Osteocyte (in vitro differentiated cells): ENCODE data around the gene MLH3. TPM values are rescaled to one million over a fixed set of nuclear protein-coding genes. Genes with fewer than 3 reads are reported as not detected.

Experiments used
- DNase-seq: peaks from one replicate; pipeline ENCODE4 v3.0.0; 2021; ENCODE audit warnings: mixed read lengths; ENCODE audit not compliant: unreplicated experiment; ENCODE audit errors: extremely low spot score
- H3K27ac Mint-ChIP-seq: one replicate; pipeline ENCODE4 v1.8.0; 2021; ENCODE audit warnings: mild to moderate bottlenecking, mixed read lengths; ENCODE audit not compliant: unreplicated experiment
- H3K27me3 Mint-ChIP-seq: one replicate; pipeline ENCODE4 v1.8.0; 2021; ENCODE audit warnings: mixed read lengths; ENCODE audit not compliant: unreplicated experiment
- H3K36me3 Mint-ChIP-seq: one replicate; pipeline ENCODE4 v1.8.0; 2021; ENCODE audit warnings: mixed read lengths; ENCODE audit not compliant: unreplicated experiment
- H3K4me1 Mint-ChIP-seq: one replicate; pipeline ENCODE4 v1.8.0; 2021; ENCODE audit warnings: mixed read lengths; ENCODE audit not compliant: unreplicated experiment
- H3K4me3 Mint-ChIP-seq: one replicate; pipeline ENCODE4 v1.8.0; 2021; ENCODE audit warnings: mild to moderate bottlenecking, moderate library complexity, mixed read lengths; ENCODE audit not compliant: unreplicated experiment
- H3K9me3 Mint-ChIP-seq: one replicate; pipeline ENCODE4 v1.8.0; 2021; ENCODE audit warnings: mixed read lengths; ENCODE audit not compliant: unreplicated experiment
- CTCF ChIP-seq: fragments of 200-600 bp; sonication (generic); IDR thresholded peaks from 2 replicates; pipeline ENCODE4 v1.5.0; 2021; ENCODE audit warnings: antibody characterized with exemption, mild to moderate bottlenecking, moderate library complexity
- total RNA-seq: library from RNA; stranded (reverse); gene quantifications from 2 replicates; pipeline ENCODE4 v1.2.1, GENCODE V29; 2021

Gene MLH3
- total RNA-seq, 1 donor from 2014 or later: 21.8 TPM

DNA sequence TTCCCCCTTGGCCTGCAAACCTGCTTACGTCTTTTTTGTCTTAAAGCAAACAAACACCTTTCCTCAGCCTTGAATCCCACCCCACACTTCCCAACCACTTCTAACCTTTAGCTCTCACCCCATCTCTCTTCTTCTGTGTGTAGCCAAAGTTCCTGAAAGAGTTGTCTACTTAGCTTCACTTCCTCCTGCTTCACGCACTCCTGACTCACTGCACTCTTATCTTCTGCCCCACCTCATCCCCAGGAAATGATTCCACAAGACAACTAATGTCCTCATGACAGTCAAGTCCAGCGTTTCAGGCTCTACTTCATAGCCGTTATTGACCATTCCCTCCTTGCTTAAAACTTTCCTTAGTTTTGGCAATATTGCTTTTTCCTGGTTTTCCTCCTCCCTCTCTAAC, 26.2 kb downstream of the MLH3 start:
- no peak overlapping the region for H3K4me3 Mint-ChIP-seq
- H3K27me3 Mint-ChIP-seq: no peaks in the 10 kb centered on the region
- H3K27ac Mint-ChIP-seq: no peak overlapping the region
- no peaks in the 10 kb centered on the region for H3K4me1 Mint-ChIP-seq
- no peak for TF ChIP-seq CTCF
- peaks cover 34% of the 10 kb centered on the region for H3K36me3 Mint-ChIP-seq
- DNase-seq: no peak
- H3K9me3 Mint-ChIP-seq: no peaks in the 10 kb centered on the region

DNA sequence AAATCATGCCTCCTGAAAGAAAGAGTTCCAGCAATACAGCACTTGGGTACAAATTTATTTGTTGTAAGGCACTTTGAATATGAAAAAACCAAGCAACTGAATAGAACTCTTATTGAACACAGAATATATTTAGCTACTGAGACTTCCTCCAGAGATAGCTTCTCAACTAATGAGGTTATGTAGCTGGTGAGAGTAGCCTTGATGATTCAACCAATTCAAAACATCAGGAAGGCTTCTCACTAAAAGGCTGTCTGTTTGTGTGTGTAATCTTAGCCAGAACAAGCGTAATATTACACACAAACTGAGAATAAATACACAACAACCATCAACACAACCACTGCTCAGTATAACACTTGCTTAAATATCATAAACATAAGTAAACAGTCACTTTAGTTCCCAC, 28.2 kb downstream of the MLH3 start:
- H3K4me1 Mint-ChIP-seq: no peaks in the 10 kb centered on the region
- no peak for DNase-seq
- no peak overlapping the region for H3K27ac Mint-ChIP-seq
- no peaks in the 10 kb centered on the region for H3K9me3 Mint-ChIP-seq
- peaks cover 38% of the 10 kb centered on the region for H3K36me3 Mint-ChIP-seq
- no peak for TF ChIP-seq CTCF
- H3K4me3 Mint-ChIP-seq: no peak overlapping the region
- no peaks in the 10 kb centered on the region for H3K27me3 Mint-ChIP-seq

GRCh38 chr14:75022655-75023054, 28.6 kb downstream of the MLH3 start:
- H3K4me1 Mint-ChIP-seq: no peaks in the 10 kb centered on the region
- DNase-seq: no peak
- no peaks in the 10 kb centered on the region for H3K9me3 Mint-ChIP-seq
- no peak overlapping the region for H3K4me3 Mint-ChIP-seq
- peak; percentile 49 for TF ChIP-seq CTCF
- H3K27ac Mint-ChIP-seq: no peak overlapping the region
- H3K27me3 Mint-ChIP-seq: no peaks in the 10 kb centered on the region
- H3K36me3 Mint-ChIP-seq: peaks cover 35% of the 10 kb centered on the region

- H3K36me3 Mint-ChIP-seq: peaks cover 48% of the 10 kb centered on the region
- H3K4me1 Mint-ChIP-seq: no peaks in the 10 kb centered on the region
- no peaks in the 10 kb centered on the region for H3K27me3 Mint-ChIP-seq
- TF ChIP-seq CTCF: no peak
- DNase-seq: no peak
- no peak overlapping the region for H3K27ac Mint-ChIP-seq
- H3K4me3 Mint-ChIP-seq: no peak overlapping the region
- no peaks in the 10 kb centered on the region for H3K9me3 Mint-ChIP-seq
These were observed 32.6 kb downstream of the MLH3 start for GRCh38 chr14:75018694-75019093.

- no peak for DNase-seq
- H3K27ac Mint-ChIP-seq: no peak overlapping the region
- TF ChIP-seq CTCF: no peak
- H3K36me3 Mint-ChIP-seq: peaks cover 41% of the 10 kb centered on the region
- no peaks in the 10 kb centered on the region for H3K9me3 Mint-ChIP-seq
- H3K27me3 Mint-ChIP-seq: no peaks in the 10 kb centered on the region
- H3K4me1 Mint-ChIP-seq: peaks cover 6% of the 10 kb centered on the region
- no peak overlapping the region for H3K4me3 Mint-ChIP-seq
These were observed 34.5 kb downstream of the MLH3 start for GRCh38 chr14:75016815-75017214.
